Measurements from ENCODE around the gene KERA.

GRCh38 chr12:91098461-91098860, 40.6 kb upstream of the KERA start:
- TF ChIP-seq CTCF (conservative IDR thresholded peaks at IDR 0.05; ENCODE audit: low read length) (no peak), EZH2phosphoT487 (IDR thresholded peaks at IDR 0.05; ENCODE audit: borderline replicate concordance, low read depth, low read length) (no peak)
